Fibroblast of skin of right quadriceps (primary cell): ENCODE results near the gene CBLC.

Source experiments
- DNase-seq: peaks from one replicate; pipeline ENCODE4 v3.0.0-alpha.2; 2013

Gene CBLC

DNA sequence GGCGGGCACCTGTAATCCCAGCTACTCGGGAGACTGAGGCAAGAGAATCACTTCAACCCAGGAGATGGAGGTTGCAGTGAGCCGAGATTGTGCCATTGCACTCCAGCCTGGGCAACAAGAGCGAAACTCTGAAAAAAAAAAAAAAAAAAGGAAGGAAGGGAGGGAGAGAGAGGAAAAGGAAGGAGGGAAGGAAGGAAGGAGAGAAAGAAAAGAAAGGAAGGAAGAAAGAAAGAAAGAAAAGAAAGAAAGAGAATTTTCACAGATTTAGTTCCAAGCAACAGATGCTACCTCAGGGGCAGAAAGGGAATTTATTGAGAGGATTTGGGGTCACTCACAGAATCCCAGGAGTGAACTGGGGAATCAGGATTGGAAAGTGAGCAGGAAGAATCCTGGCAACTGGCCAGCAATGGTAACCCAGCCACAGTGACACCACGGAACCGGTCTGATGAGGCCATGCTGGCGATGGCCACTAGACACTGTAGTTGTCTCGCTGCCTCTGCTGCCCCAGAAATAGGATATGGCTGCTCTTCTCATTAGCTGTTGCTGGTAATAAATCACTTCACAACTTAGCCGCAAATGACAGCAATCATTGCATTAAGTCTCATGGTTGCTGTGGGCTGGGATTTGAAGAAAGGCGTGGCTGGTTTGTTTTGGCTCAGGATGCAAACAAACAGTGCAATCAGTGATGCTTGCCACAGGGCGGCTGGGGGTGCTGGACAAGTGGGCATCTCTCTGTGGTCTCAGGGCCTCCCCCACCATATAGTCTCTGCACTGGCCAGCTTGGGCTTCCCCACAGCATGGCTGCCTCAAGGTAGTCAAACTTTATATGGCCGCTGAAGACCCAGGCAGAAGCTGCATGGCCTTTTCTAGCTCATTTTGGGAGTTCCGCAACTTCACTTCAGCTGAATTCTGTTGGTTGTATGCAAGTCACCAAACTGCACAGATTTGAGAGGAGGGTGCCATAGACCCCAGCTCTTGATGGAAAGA is 26.0 kb downstream of the CBLC start:
- DNase-seq, result no peak

GRCh38 chr19:44806291-44806690 is 28.6 kb downstream of the CBLC start:
- DNase-seq, result no peak

DNA sequence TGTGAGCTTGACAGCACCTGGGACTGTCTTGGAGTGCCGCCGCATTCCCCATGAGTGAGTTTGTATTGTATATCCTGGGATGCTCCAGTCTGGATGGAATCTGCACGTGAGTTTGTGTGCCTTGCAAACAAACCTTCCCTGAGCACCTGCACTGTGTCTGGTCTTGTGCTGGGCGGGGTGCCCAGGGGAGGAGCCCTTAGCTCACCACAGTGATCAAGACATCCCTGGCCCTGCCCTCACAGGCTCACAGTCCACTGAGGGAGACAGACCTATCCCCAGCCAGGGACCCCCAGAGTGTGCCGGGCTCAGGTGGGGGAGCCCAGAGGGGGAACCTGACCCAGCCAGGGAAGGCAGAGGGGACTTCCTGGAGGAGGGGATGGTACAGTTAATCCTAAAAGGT is 29.5 kb downstream of the CBLC start:
- DNase-seq, result no peak

DNA sequence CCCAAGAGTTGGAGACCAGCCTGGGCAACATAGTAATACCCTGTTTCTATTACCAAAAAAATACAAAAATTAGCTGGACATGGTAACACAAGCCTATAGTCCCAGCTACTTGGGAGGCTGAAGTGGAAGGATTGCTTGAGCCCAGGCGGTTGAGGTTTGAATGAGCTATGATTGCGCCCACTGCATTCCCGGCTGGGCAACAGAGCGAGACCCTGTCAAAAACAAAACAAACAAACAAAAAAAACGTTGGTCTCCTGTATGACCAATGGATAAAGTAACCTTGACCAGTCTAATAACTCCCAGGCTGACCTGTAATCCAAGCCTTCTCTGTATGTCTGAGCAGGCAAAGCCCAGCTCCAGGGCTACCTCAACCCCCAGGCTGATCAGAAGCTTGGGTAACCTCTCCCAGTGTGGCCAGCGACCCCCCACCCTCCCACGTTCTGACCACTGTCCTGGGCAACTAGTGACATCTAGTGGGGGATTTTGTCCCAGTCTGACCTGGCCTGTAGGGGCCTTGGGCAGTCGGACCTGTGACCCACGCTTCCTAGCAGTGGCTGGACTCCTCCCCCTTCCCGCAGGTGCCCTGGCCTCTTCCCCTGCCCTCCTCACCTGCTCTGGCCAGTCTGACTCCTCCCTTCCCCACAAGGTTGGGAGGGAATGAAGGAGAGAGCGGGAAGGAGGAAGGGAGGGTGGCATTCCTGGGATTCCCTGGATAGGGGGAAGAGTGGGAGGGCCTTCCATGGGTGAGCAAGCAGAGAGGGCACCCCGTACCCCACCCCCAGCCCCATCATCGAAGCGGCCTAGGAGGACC is 30.2 kb downstream of the CBLC start:
- DNase-seq, result peak; percentile 59

- DNase-seq, result peak; percentile 59
These were observed 31.0 kb downstream of the CBLC start, which contains the start of gene BCAM for GRCh38 chr19:44808463-44809371. TSS of gene BCAM (plus strand) at chr19:44809103. CDS start at chr19:44809125, 22 bp downstream.

- DNase-seq, result no peak
These were observed 32.0 kb downstream of the CBLC start for GRCh38 chr19:44809577-44810233.

DNA sequence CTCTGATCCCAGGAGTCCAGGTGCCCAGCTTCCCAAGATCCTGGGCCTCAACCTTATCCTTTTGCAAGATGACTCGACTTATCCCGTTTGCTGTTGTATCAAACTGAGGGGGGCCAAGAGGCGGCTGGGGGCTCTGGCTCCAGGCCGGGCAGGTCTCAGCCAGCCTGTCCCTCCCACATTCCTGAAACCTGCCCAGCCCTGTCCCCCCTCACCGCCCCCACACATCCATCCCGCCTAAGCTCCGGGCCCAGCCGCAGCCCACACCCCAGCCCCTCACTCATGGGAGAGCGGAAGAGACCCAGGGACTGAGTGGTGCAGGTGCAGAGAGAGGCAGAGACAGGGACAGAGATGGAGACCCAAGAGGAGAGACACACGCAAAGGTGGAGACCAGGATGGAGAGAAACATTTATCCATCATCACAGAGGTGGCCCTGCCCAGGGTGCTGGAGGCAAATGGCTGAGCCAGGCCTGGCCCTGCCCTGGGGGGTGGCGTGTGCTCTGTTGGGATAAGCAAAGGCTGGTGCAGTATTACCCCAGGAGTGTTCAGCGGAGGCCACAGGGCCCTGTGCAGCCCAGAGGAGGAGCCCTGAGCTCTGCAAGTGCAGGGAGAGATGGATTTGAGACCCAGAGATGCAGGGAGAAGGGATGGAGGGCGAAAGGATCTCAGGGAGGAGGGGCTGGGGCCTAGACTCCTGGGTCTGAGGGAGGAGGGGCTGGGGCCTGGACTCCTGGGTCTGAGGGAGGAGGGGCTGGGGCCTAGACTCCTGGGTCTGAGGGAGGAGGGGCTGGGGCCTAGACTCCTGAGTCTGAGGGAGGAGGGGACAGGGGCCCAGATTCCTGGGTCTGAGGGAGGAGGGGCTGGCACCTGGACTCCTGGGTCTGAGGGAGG is 32.8 kb downstream of the CBLC start:
- no peak for DNase-seq

GRCh38 chr19:44811122-44811419 is 33.4 kb downstream of the CBLC start:
- no peak for DNase-seq

DNA sequence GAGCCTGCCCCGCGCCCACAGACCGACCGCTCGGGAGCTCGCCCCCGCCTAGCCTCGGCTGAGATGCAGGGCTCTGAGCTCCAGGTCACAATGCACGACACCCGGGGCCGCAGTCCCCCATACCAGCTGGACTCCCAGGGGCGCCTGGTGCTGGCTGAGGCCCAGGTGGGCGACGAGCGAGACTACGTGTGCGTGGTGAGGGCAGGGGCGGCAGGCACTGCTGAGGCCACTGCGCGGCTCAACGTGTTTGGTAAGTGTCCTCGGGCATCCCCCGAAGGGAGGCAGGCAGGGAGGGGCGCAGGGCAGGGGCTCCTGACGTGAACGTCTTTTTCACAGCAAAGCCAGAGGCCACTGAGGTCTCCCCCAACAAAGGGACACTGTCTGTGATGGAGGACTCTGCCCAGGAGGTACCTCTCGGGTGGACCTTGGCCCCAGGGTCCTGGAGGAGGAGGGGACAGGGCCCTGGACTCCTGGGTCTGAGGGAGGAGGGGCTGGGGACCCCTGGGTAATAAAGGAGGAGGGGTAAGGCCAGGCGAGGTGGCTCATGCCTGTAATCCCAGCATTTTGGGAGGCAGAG is 34.5 kb downstream of the CBLC start:
- DNase-seq, result no peak

- DNase-seq, result no peak
These were observed 35.6 kb downstream of the CBLC start for GRCh38 chr19:44813070-44813840.

DNA sequence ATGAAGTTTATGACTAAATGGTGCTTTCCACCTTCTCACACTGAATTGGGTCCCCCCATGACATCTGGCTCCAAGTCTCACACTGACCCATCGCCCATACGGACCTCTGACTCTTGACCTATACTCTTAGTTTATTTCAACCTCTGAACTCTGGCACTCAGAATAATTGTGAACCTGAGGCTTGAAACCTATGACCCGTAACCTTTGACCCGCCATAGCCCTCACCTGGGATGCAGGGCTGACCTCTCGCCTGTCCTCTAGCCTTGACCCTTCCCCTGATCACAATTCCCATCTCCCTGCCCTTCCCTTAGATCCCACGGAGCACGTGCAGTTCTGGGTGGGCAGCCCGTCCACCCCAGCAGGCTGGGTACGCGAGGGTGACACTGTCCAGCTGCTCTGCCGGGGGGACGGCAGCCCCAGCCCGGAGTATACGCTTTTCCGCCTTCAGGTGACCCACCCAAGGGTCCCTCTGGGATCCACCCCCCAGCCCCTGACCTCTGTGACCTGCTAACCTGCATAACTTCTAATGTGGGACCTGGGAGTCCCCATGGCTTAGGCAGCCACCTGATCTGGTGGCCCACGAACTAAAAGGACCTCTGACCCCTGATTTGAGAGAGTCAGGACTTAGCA is 36.3 kb downstream of the CBLC start:
- no peak for DNase-seq

- DNase-seq, result no peak
These were observed 36.8 kb downstream of the CBLC start for GRCh38 chr19:44814517-44814916.

DNA sequence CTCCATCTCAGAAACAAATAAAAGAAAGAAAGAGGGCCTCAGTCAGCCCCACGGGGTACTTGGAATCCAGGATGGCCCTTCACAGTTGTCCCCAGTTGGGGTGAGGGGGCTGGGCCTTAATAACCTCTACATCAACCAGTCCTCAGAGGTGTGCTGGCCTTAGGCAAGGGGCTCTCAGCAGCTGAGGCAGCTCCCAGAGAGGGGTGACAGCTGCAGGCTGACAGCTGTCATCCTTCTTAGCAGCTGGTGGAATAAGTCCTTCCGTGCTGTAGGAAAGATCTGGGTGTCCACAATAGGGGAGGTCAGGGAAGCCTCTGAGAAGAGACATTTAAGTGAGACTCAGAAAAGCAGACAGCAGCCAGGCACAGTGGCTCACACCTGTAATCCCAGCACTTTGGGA is 38.6 kb downstream of the CBLC start:
- DNase-seq, result no peak

DNA sequence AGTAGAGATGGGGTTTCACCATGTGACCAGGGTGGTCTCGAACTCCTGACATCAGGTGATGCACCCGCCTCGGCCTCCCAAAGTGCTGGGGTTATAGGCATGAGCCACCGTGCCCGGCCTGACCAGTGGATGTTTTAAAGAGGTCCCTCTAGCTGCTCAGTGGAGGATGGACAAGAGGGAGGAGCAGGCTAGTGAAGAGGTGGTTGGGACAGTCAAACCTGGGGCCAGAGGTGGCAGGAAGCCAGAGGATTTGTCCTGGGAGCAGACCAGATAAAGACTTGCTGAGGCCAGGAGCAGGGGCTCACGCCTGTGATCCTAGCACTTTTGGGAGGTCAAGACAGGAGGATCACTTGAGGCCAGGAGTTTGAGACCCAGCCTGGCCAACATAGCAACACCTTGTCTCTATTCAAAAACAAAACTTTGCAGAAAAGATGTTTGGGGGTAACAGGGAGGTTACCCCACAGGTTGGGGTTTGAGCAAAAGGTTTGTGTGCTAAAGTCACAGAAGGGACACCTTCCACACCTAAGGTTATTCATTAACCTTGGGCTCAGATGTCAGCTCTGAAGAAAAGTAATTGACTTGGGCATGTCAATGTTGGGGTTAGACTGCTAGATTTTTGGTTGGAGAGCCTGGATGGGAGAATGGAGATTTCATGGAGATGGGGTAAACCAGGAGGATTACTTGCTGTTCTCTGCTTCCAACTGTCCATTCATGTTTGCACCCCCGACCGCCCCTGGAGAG is 40.2 kb downstream of the CBLC start:
- no peak for DNase-seq

GRCh38 chr19:44818466-44819031 is 40.9 kb downstream of the CBLC start:
- no peak for DNase-seq

DNA sequence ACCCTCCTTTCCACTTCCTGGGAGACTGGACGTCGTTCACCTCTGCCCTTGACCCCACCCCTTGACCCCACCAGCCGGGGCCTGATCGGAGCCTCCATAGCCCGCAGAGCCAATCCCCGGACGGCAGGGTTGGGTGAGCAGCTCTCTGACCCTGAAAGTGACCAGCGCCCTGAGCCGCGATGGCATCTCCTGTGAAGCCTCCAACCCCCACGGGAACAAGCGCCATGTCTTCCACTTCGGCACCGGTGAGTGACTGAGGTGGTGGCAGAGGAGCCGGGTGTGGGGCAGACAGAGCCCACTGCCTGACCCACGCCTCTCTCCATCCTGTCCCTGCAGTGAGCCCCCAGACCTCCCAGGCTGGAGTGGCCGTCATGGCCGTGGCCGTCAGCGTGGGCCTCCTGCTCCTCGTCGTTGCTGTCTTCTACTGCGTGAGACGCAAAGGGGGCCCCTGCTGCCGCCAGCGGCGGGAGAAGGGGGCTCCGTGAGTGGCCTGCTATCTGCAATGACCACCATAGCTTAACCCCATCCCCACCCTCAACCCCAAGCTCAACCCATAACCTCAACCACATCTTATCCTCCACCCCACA is 41.6 kb downstream of the CBLC start:
- DNase-seq, result no peak

DNA sequence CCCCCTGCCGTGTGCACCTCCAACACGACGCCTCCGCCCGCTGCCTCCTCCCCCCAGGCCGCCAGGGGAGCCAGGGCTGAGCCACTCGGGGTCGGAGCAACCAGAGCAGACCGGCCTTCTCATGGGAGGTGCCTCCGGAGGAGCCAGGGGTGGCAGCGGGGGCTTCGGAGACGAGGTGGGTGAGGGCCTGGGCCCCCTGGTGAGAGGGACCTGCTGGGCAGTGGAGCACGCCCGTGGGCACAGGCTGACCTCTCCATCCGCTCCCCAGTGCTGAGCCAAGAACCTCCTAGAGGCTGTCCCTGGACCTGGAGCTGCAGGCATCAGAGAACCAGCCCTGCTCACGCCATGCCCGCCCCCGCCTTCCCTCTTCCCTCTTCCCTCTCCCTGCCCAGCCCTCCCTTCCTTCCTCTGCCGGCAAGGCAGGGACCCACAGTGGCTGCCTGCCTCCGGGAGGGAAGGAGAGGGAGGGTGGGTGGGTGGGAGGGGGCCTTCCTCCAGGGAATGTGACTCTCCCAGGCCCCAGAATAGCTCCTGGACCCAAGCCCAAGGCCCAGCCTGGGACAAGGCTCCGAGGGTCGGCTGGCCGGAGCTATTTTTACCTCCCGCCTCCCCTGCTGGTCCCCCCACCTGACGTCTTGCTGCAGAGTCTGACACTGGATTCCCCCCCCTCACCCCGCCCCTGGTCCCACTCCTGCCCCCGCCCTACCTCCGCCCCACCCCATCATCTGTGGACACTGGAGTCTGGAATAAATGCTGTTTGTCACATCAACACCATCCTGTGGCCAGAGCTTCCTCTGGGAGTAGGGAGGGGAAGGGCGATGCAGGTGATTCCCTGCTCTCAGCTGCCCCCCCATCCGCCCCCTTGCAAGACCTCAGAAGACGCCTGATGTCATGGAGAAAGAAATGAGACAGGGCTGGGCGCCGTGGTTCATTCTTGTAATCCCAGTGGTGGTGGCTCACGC is 43.2 kb downstream of the CBLC start:
- no peak for DNase-seq
